ENCODE measurements around the gene ASB13. TPM values are rescaled to one million over a fixed set of nuclear protein-coding genes. Genes with fewer than 3 reads are reported as not detected.

Gene ASB13
- total RNA-seq, 4 donors from 2014 or later, result 11.6 to 18.6 (median 16.5) TPM

GRCh38 chr10:5650664-5651387 lies 15.6 kb downstream of the ASB13 start:
- Histone ChIP-seq H3K36me3 (peaks cover 37% of the 10 kb centered on the region), H3K27ac (peak overlapping the region; percentile 58), H3K4me1 (peaks cover 17% of the 10 kb centered on the region), H3K9me3 (no peaks in the 10 kb centered on the region), H3K27me3 (no peaks in the 10 kb centered on the region), H3K4me3 (no peak overlapping the region)
- no peak for TF ChIP-seq POLR2A (IDR thresholded peaks at IDR 0.05)
- no peak for TF ChIP-seq EP300 (IDR thresholded peaks at IDR 0.05)
- no peak for TF ChIP-seq POLR2AphosphoS5 (IDR thresholded peaks at IDR 0.05)
- no peak for TF ChIP-seq CTCF (IDR thresholded peaks at IDR 0.05)
- WGBS, result 87% methylated on average over 17 of the region's 20 CpGs
- DNase-seq (ENCODE audit: low spot score in 2 of 2), result peak in 1 of 2 donors; percentile 72

- Histone ChIP-seq H3K36me3 (peaks cover 37% of the 10 kb centered on the region), H3K4me3 (no peak overlapping the region), H3K27me3 (no peaks in the 10 kb centered on the region), H3K27ac (no peak overlapping the region), H3K4me1 (peaks cover 17% of the 10 kb centered on the region), H3K9me3 (no peaks in the 10 kb centered on the region)
- peak in 1 of 2 donors; percentile 64 for DNase-seq (ENCODE audit: low spot score in 2 of 2)
- TF ChIP-seq POLR2A (IDR thresholded peaks at IDR 0.05) (no peak), CTCF (IDR thresholded peaks at IDR 0.05) (no peak), EP300 (IDR thresholded peaks at IDR 0.05) (no peak), POLR2AphosphoS5 (IDR thresholded peaks at IDR 0.05) (no peak)
- WGBS, result 97% methylated on average over 11 of the region's 11 CpGs
Measured at GRCh38 chr10:5649746-5650145, 16.6 kb downstream of the ASB13 start.

GRCh38 chr10:5648494-5649457 lies 17.6 kb downstream of the ASB13 start:
- no peak overlapping the region for H3K4me3 ChIP-seq
- WGBS, result 90% methylated on average over 39 of the region's 50 CpGs
- no peak overlapping the region for H3K27ac ChIP-seq
- no peaks in the 10 kb centered on the region for H3K27me3 ChIP-seq
- no peaks in the 10 kb centered on the region for H3K9me3 ChIP-seq
- H3K4me1 ChIP-seq, result peaks cover 22% of the 10 kb centered on the region
- no peak for TF ChIP-seq POLR2A (IDR thresholded peaks at IDR 0.05)
- no peak for TF ChIP-seq EP300 (IDR thresholded peaks at IDR 0.05)
- TF ChIP-seq CTCF (IDR thresholded peaks at IDR 0.05), result no peak
- TF ChIP-seq POLR2AphosphoS5 (IDR thresholded peaks at IDR 0.05), result no peak
- peaks cover 41% of the 10 kb centered on the region for H3K36me3 ChIP-seq
- no peak for DNase-seq (ENCODE audit: low spot score in 2 of 2)

GRCh38 chr10:5647507-5648240 lies 18.7 kb downstream of the ASB13 start:
- Histone ChIP-seq H3K9me3 (no peaks in the 10 kb centered on the region), H3K36me3 (peaks cover 42% of the 10 kb centered on the region), H3K4me3 (no peak overlapping the region), H3K4me1 (peaks cover 20% of the 10 kb centered on the region), H3K27me3 (no peaks in the 10 kb centered on the region), H3K27ac (no peak overlapping the region)
- no peak for DNase-seq (ENCODE audit: low spot score in 2 of 2)
- no peak for TF ChIP-seq EP300 (IDR thresholded peaks at IDR 0.05)
- no peak for TF ChIP-seq POLR2AphosphoS5 (IDR thresholded peaks at IDR 0.05)
- TF ChIP-seq POLR2A (IDR thresholded peaks at IDR 0.05), result no peak
- 90% methylated on average over 9 of the region's 11 CpGs for WGBS

GRCh38 chr10:5645944-5646617 lies 20.3 kb downstream of the ASB13 start:
- Histone ChIP-seq H3K9me3 (no peaks in the 10 kb centered on the region), H3K4me1 (peaks cover 13% of the 10 kb centered on the region), H3K27me3 (no peaks in the 10 kb centered on the region), H3K4me3 (no peak overlapping the region), H3K27ac (peak overlapping the region; percentile 72), H3K36me3 (peaks cover 52% of the 10 kb centered on the region)
- no peak for DNase-seq (ENCODE audit: low spot score in 2 of 2)
- TF ChIP-seq EP300 (IDR thresholded peaks at IDR 0.05) (no peak), POLR2A (IDR thresholded peaks at IDR 0.05) (no peak), CTCF (IDR thresholded peaks at IDR 0.05) (no peak), POLR2AphosphoS5 (IDR thresholded peaks at IDR 0.05) (no peak)
- 78% methylated on average over 21 of the region's 21 CpGs for WGBS
